GM12878 (cell line): ENCODE data around the gene RNF41. TPM values are rescaled to one million over a fixed set of nuclear protein-coding genes. Genes with fewer than 3 reads are reported as not detected.

ENCODE experiments used
- ATAC-seq: fragments of 200-7000 bp; cut with Tn5 transposase; 3 replicates; pipeline ENCODE4 v1.9.1; 2020; ENCODE audit warnings: mild to moderate bottlenecking, moderate library complexity
- BruUV-seq: library from RNA; stranded (reverse); fragments of 400-500 nt; replicated peaks from 2 replicates; lab custom pipeline; 2021; lab: Mats Ljungman, UMichigan
- CTCF ChIA-PET: fragments of 300-600 bp; sonication (Branson Sonifier 250); formaldehyde crosslinking; extraction: SDS; loops from one replicate; lab custom pipeline; 2021; ENCODE audit warnings: inconsistent platforms; lab: Yijun Ruan, JAX
- POLR2A ChIA-PET: fragments of 350-600 bp; formaldehyde crosslinking; extraction: SDS; loops from one replicate; lab custom pipeline; 2021; ENCODE audit warnings: inconsistent platforms; lab: Charles Lee
- RAD21 ChIA-PET: fragments of 300-600 bp; sonication (Branson Sonifier 250); formaldehyde crosslinking; loops from one replicate; lab custom pipeline; 2023; ENCODE audit warnings: antibody characterized with exemption; ENCODE audit not compliant: unreplicated experiment; lab: Charles Lee
- SMC1A ChIA-PET: fragments of 300-600 bp; sonication (Branson Sonifier 250); formaldehyde crosslinking; loops from one replicate; lab custom pipeline; 2023; ENCODE audit not compliant: unreplicated experiment, uncharacterized antibody; lab: Charles Lee
- DNase-seq: peaks from one replicate; pipeline ENCODE4 v3.0.0-alpha.2; 2011; ENCODE audit warnings: low read depth, low spot score
- FAIRE-seq: peaks from 3 replicates; lab custom pipeline; 2011; peaks lifted over from hg19 to GRCh38; lab: Jason Lieb, UNC
- H2AFZ ChIP-seq: 2 replicates; pipeline ENCODE4 v1.6.0; 2011; ENCODE audit warnings: low read depth, low read length, control low read depth; ENCODE audit not compliant: control insufficient read depth
- H3K27ac ChIP-seq: 2 replicates; pipeline ENCODE4 v1.5.1; 2011; ENCODE audit warnings: control low read depth; ENCODE audit not compliant: control insufficient read depth, insufficient read depth
- H3K27me3 ChIP-seq, 2 experiments: replicated peaks in 1 of 2; 2 replicates each; pipeline versions ENCODE4 v1.6.0 to v1.6.1; 2011; ENCODE audit warnings: low read length in 1 of 2; ENCODE audit not compliant: control insufficient read depth in 2 of 2, insufficient read depth in 2 of 2
- H3K36me3 ChIP-seq, 2 experiments: 2 replicates each; pipeline ENCODE4 v1.5.1; 2011; ENCODE audit warnings: low read length in 1 of 2; ENCODE audit not compliant: control insufficient read depth in 2 of 2, insufficient read depth in 2 of 2
- H3K4me1 ChIP-seq: 2 replicates; pipeline ENCODE4 v1.6.1; 2011; ENCODE audit warnings: mild to moderate bottlenecking, low read length, moderate library complexity, mixed read lengths; ENCODE audit not compliant: control insufficient read depth, insufficient read depth
- H3K4me2 ChIP-seq: 2 replicates; pipeline ENCODE4 v1.6.0; 2011; ENCODE audit warnings: control low read depth; ENCODE audit not compliant: control insufficient read depth, insufficient read depth
- H3K4me3 ChIP-seq: fragments of 200-600 bp; sonication (generic); 2 replicates; pipeline ENCODE4 v1.5.1; 2016
- H3K79me2 ChIP-seq: 2 replicates; pipeline ENCODE4 v1.6.0; 2011; ENCODE audit warnings: low read length; ENCODE audit not compliant: control insufficient read depth, insufficient read depth
- H3K9ac ChIP-seq: 2 replicates; pipeline ENCODE4 v1.8.0; 2011; ENCODE audit warnings: low read length, control low read depth, mixed read lengths; ENCODE audit not compliant: control insufficient read depth, insufficient read depth
- H3K9me3 ChIP-seq: replicated peaks from 3 replicates; pipeline ENCODE4 v1.5.1; 2011; ENCODE audit warnings: mild to moderate bottlenecking, low read length; ENCODE audit not compliant: control insufficient read depth, insufficient read depth
- H4K20me1 ChIP-seq: 2 replicates; pipeline ENCODE4 v1.6.0; 2011; ENCODE audit not compliant: control insufficient read depth, insufficient read depth
- BCL11A ChIP-seq: IDR thresholded peaks from 2 replicates; pipeline ENCODE4 v1.6.1; 2011; ENCODE audit warnings: low read depth, low read length
- CEBPB ChIP-seq, 2 experiments: fragments of 150-350 bp in 1 of 2; IDR thresholded peaks; 2 replicates each; pipeline ENCODE4 v1.6.1; 2012 to 2014; ENCODE audit warnings: low read depth in 2 of 2, low read length in 2 of 2, borderline replicate concordance in 1 of 2, inconsistent platforms in 1 of 2
- EED ChIP-seq: sonication (generic); IDR thresholded peaks from 2 replicates; pipeline ENCODE4 v1.6.1; 2016; ENCODE audit warnings: antibody characterized with exemption, low read depth
- MYB ChIP-seq: fragments of 150-350 bp; IDR thresholded peaks from 2 replicates; pipeline ENCODE4 v1.6.1; 2014; ENCODE audit warnings: mild to moderate bottlenecking, low read depth, low read length, borderline replicate concordance
- PAX5 ChIP-seq: IDR thresholded peaks from 2 replicates; pipeline ENCODE4 v1.6.1; 2011; ENCODE audit warnings: low read depth, low read length, borderline replicate concordance
- POU2F2 ChIP-seq: IDR thresholded peaks from 3 replicates; pipeline ENCODE4 v1.6.1; 2011; ENCODE audit warnings: low read depth, mild to moderate bottlenecking, low read length, borderline replicate concordance
- RELB ChIP-seq: fragments of 450-650 bp; IDR thresholded peaks from 2 replicates; pipeline ENCODE4 v1.6.1; 2017; ENCODE audit warnings: low read depth, mild to moderate bottlenecking, moderate library complexity
- SMARCA5 ChIP-seq: fragments of 450-650 bp; IDR thresholded peaks from 2 replicates; pipeline ENCODE4 v1.6.1; 2017; ENCODE audit warnings: mild to moderate bottlenecking
- SPI1 ChIP-seq: IDR thresholded peaks from 2 replicates; pipeline ENCODE4 v1.6.1; 2011; ENCODE audit warnings: low read depth, mild to moderate bottlenecking, low read length, moderate library complexity, borderline replicate concordance; ENCODE audit not compliant: insufficient read depth
- TARDBP ChIP-seq: IDR thresholded peaks from 2 replicates; pipeline ENCODE4 v1.6.1; 2016; ENCODE audit warnings: borderline replicate concordance
- TCF12 ChIP-seq: IDR thresholded peaks from 2 replicates; pipeline ENCODE4 v1.6.1; 2011; ENCODE audit warnings: low read depth, mild to moderate bottlenecking, low read length
- ZBTB4 ChIP-seq: fragments of 450-650 bp; formaldehyde crosslinking; IDR thresholded peaks from 2 replicates; pipeline ENCODE4 v1.4.0; 2022; ENCODE audit warnings: mild to moderate bottlenecking, moderate library complexity
- WGBS: methylation state at CpG from one replicate; pipeline ENCODE4 v1.1.6; 2016; ENCODE audit warnings: low lambda C conversion rate; ENCODE audit not compliant: insufficient replicate concordance, insufficient coverage; ENCODE audit errors: missing lambda C conversion rate; 5-methylcytosine and 5-hydroxymethylcytosine counted together
- in situ Hi-C: fragments of 300-500 bp; cut with MboI; formaldehyde crosslinking; loops from 9 replicates; pipeline ENCODE4 v1.14.3; 2018; ENCODE audit warnings: mixed read lengths
- intact Hi-C: fragments of 100-400 bp; cut with micrococcal nuclease; formaldehyde crosslinking; loops from one replicate; pipeline ENCODE4 v1.14.2; 2022; ENCODE audit not compliant: unreplicated experiment
- polyA plus RNA-seq, 11 experiments: library from polyadenylated mRNA; depleted of rRNA in 4 of 11; unstranded in 6 of 11; stranded (reverse) in 5 of 11; fragments of >200 nt; fragmentation: Nextera tagmentation in 4 of 11; fragmentation: Illumina TruSeq in 1 of 11; extraction: Ambion mirVana in 4 of 11; extraction: Trizol in 1 of 11; gene quantifications; 1 replicate in 1 of 11; 2 replicates in 10 of 11; pipeline versions ENCODE4 v1.2.1 to v1.2.3, GENCODE V29; 2011 to 2016; ENCODE audit warnings: inconsistent platforms in 2 of 11, missing spikeins in 2 of 11, low read depth in 1 of 11
- total RNA-seq, 4 experiments: library from RNA; depleted of rRNA in 3 of 4; stranded (reverse); fragments of >200 nt in 3 of 4; fragmentation: Illumina TruSeq in 1 of 4; extraction: Trizol in 1 of 4; gene quantifications; 2 replicates each; pipeline versions ENCODE4 v1.2.1 to v1.2.3, GENCODE V29; 2013 to 2021
- TF ChIP-seq, protein P1 (sequence below): IDR thresholded peaks from 2 replicates; pipeline ENCODE4 v1.6.1; 2012; ENCODE audit warnings: low read length, inconsistent platforms
- TF ChIP-seq, protein P2 (sequence below): fragments of 450-650 bp; IDR thresholded peaks from 2 replicates; pipeline ENCODE4 v1.6.1; 2017; ENCODE audit warnings: mild to moderate bottlenecking, moderate library complexity

RNF41 gene
- total and polyA plus RNA-seq, 10 of the 15 experiments (the other 5 are each of a cell fraction or from before 2014, with no cell fraction given): 11.1 to 47.8 (median 30.6) TPM

DNA sequence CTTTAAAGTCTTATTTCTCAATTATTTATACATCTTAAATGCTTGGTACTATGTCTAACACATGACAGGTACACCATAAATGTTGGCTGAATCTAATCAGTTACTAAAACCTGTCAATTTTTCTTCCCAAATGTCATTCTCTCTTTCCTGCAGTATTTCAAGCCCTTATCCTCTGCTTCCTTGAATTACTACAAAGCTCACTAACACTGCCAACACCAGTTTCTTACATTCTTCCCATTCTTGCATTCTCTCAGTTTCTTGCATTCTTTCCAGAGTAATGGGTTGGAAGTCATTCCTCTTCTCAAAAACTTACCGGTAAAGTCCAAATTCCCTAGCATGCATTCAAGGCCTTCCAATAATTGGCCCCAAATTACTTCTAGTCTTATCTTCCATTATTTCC lies 22.9 kb downstream of the RNF41 start:
- in situ Hi-C loops: no loop called here
- ChIA-PET POLR2A (no interaction called here), RAD21 (no interaction called here), CTCF (interaction anchor here (1.0 to 1.6 kb wide), 2 partner anchors 24 to 265 kb away, joined by 4 read pairs; no protein-coding TSS in a partner anchor), SMC1A (interaction anchor here (0.6 to 1.5 kb wide), 2 partner anchors 23 to 57 kb away, joined by 3 read pairs; partner anchors contain the start of gene RNF41)
- intact Hi-C loops: loop anchor here (10.0 kb wide), 1 partner anchor 396 kb away; no protein-coding TSS in a partner anchor
- Histone ChIP-seq H3K27ac (no peak overlapping the region), H3K9me3 (no peaks in the 10 kb centered on the region), H3K36me3 (no peaks in the 10 kb centered on the region), H3K9ac (no peak overlapping the region), H3K4me3 (no peak overlapping the region), H3K4me1 (no peaks in the 10 kb centered on the region), H2AFZ (no peak overlapping the region), H4K20me1 (no peaks in the 10 kb centered on the region), H3K4me2 (no peak overlapping the region), H3K27me3 (no peaks in the 10 kb centered on the region), H3K79me2 (no peaks in the 10 kb centered on the region)
- 100% methylated on average over 1 of the region's 1 CpG for WGBS
- FAIRE-seq: no peak
- ATAC-seq: no peak
- BruUV-seq: no TSS peak
- no peak for DNase-seq
- TF ChIP-seq PAX5 (no peak), ZBTB4 (no peak), EED (no peak), SPI1 (no peak), POU2F2 (no peak), MYB (no peak), SMARCA5 (no peak), CEBPB (IDR thresholded peaks at IDR 0.05; ENCODE audit: borderline replicate concordance in 1 of 2, low read depth in 2 of 2, low read length in 2 of 2) (no peak), TCF12 (no peak), TARDBP (no peak), BCL11A (no peak), RELB (no peak)
- TF ChIP-seq, protein P1, sequence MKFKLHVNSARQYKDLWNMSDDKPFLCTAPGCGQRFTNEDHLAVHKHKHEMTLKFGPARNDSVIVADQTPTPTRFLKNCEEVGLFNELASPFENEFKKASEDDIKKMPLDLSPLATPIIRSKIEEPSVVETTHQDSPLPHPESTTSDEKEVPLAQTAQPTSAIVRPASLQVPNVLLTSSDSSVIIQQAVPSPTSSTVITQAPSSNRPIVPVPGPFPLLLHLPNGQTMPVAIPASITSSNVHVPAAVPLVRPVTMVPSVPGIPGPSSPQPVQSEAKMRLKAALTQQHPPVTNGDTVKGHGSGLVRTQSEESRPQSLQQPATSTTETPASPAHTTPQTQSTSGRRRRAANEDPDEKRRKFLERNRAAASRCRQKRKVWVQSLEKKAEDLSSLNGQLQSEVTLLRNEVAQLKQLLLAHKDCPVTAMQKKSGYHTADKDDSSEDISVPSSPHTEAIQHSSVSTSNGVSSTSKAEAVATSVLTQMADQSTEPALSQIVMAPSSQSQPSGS: no peak
- TF ChIP-seq, protein P2, sequence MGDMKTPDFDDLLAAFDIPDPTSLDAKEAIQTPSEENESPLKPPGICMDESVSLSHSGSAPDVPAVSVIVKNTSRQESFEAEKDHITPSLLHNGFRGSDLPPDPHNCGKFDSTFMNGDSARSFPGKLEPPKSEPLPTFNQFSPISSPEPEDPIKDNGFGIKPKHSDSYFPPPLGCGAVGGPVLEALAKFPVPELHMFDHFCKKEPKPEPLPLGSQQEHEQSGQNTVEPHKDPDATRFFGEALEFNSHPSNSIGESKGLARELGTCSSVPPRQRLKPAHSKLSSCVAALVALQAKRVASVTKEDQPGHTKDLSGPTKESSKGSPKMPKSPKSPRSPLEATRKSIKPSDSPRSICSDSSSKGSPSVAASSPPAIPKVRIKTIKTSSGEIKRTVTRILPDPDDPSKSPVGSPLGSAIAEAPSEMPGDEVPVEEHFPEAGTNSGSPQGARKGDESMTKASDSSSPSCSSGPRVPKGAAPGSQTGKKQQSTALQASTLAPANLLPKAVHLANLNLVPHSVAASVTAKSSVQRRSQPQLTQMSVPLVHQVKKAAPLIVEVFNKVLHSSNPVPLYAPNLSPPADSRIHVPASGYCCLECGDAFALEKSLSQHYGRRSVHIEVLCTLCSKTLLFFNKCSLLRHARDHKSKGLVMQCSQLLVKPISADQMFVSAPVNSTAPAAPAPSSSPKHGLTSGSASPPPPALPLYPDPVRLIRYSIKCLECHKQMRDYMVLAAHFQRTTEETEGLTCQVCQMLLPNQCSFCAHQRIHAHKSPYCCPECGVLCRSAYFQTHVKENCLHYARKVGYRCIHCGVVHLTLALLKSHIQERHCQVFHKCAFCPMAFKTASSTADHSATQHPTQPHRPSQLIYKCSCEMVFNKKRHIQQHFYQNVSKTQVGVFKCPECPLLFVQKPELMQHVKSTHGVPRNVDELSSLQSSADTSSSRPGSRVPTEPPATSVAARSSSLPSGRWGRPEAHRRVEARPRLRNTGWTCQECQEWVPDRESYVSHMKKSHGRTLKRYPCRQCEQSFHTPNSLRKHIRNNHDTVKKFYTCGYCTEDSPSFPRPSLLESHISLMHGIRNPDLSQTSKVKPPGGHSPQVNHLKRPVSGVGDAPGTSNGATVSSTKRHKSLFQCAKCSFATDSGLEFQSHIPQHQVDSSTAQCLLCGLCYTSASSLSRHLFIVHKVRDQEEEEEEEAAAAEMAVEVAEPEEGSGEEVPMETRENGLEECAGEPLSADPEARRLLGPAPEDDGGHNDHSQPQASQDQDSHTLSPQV: no peak
